ENCODE results near the gene TSPYL2.

The TSPYL2 gene

GRCh38 chrX:53081925-53082772 lies at the start of gene TSPYL2:
TSPYL2 (plus strand) TSS chrX:53082367; CDS start chrX:53082499, 132 bp downstream.
- peak; percentile 99 for FAIRE-seq

- FAIRE-seq = no peak
Measured at GRCh38 chrX:53036149-53036548, 46.0 kb upstream of the TSPYL2 start.

- no peak for FAIRE-seq
Measured at GRCh38 chrX:53039236-53039635, 42.9 kb upstream of the TSPYL2 start.

GRCh38 chrX:53044995-53045394 lies 37.2 kb upstream of the TSPYL2 start:
- no peak for FAIRE-seq

GRCh38 chrX:53047228-53047627 lies 34.9 kb upstream of the TSPYL2 start:
- FAIRE-seq = no peak

GRCh38 chrX:53048169-53049126 lies 33.7 kb upstream of the TSPYL2 start, which contains the start of gene GPR173:
GPR173 (plus strand) TSS chrX:53048789; CDS start chrX:53076622, 27,833 bp downstream.
- FAIRE-seq = no peak

- no peak for FAIRE-seq
Measured at GRCh38 chrX:53049127-53049517, 33.0 kb upstream of the TSPYL2 start.

GRCh38 chrX:53050841-53051240 lies 31.3 kb upstream of the TSPYL2 start:
- no peak for FAIRE-seq

GRCh38 chrX:53055244-53055849 lies 26.8 kb upstream of the TSPYL2 start:
- no peak for FAIRE-seq

- no peak for FAIRE-seq
Measured at GRCh38 chrX:53056292-53056691, 25.9 kb upstream of the TSPYL2 start.

GRCh38 chrX:53065104-53065503 lies 17.1 kb upstream of the TSPYL2 start:
- FAIRE-seq = no peak

- no peak for FAIRE-seq
Measured at GRCh38 chrX:53071064-53071463, 11.1 kb upstream of the TSPYL2 start.

- FAIRE-seq = peak; percentile 94
Measured at GRCh38 chrX:53071604-53072417, 10.4 kb upstream of the TSPYL2 start.

GRCh38 chrX:53072418-53073114 lies 9.6 kb upstream of the TSPYL2 start:
- FAIRE-seq = no peak

GRCh38 chrX:53073115-53073586 lies 9.0 kb upstream of the TSPYL2 start:
- peak; percentile 82 for FAIRE-seq

- FAIRE-seq = no peak
Measured at GRCh38 chrX:53075011-53075410, 7.2 kb upstream of the TSPYL2 start.

- no peak for FAIRE-seq
Measured at GRCh38 chrX:53076671-53077070, 5.5 kb upstream of the TSPYL2 start.

GRCh38 chrX:53077207-53078197 lies 4.7 kb upstream of the TSPYL2 start:
- no peak for FAIRE-seq

- FAIRE-seq = no peak
Measured at GRCh38 chrX:53078943-53079342, 3.2 kb upstream of the TSPYL2 start.

All from G401.6 (cell line).